Adrenal gland (tissue), 12 donors: ENCODE results near the gene ARHGAP4. TPM values are rescaled to one million over a fixed set of nuclear protein-coding genes. Genes with fewer than 3 reads are reported as not detected.
A peak's percentile ranks its signal among the peaks of the same experiment; 100 is the strongest.

Experiments
- DNase-seq, 7 donors: peaks; one replicate each; pipeline ENCODE4 v3.0.0-alpha.2; 2019 to 2020
- H3K27ac ChIP-seq, 5 donors: fragments of 200-600 bp; sonication (generic) in 4 of 5; 1 replicate in 3 of 5; 2 replicates in 2 of 5; pipeline versions ENCODE4 v1.5.1 to v1.8.0; 2016 to 2020; ENCODE audit warnings: mild to moderate bottlenecking in 1 of 5
- H3K27me3 ChIP-seq: fragments of 200-600 bp; 2 replicates; pipeline ENCODE4 v1.8.0; 2021
- H3K36me3 ChIP-seq, 2 donors: fragments of 200-600 bp; replicated peaks in 1 of 2; 1 replicate in 1 of 2; 2 replicates in 1 of 2; pipeline versions ENCODE4 v1.5.1 to v1.8.0; 2018 to 2022
- H3K4me1 ChIP-seq, 2 donors: fragments of 200-600 bp; replicated peaks in 1 of 2; 1 replicate in 1 of 2; 2 replicates in 1 of 2; pipeline versions ENCODE4 v1.5.1 to v1.8.0; 2018 to 2021
- H3K4me3 ChIP-seq, 4 donors: fragments of 200-600 bp; sonication (generic) in 3 of 4; one replicate each; pipeline ENCODE4 v1.5.1; 2016 to 2018
- H3K9me3 ChIP-seq, 3 donors: fragments of 200-600 bp; sonication (generic) in 1 of 3; replicated peaks in 1 of 3; 1 replicate in 2 of 3; 2 replicates in 1 of 3; pipeline versions ENCODE4 v1.5.1 to v1.8.0; 2016 to 2021
- POLR2A ChIP-seq, 2 donors: fragments of 450-650 bp; IDR thresholded peaks; one replicate each; pipeline ENCODE4 v1.6.1; 2017; ENCODE audit warnings: antibody characterized with exemption in 2 of 2, mild to moderate bottlenecking in 2 of 2, moderate library complexity in 1 of 2
- WGBS, 4 donors: extraction: QIAGEN DNeasy Blood & Tissue Kit in 2 of 4; methylation state at CpG; one replicate each; pipeline versions ENCODE4 v1.1.5 to v1.1.7; 2013 to 2017; 5-methylcytosine and 5-hydroxymethylcytosine counted together
- intact Hi-C, 2 donors: fragments of 100-400 bp; cut with DNase I; formaldehyde crosslinking; loops; one replicate each; pipeline versions ENCODE4 v1.14.1 to v1.15.0; 2022 to 2023
- polyA plus RNA-seq, 3 donors: library from polyadenylated mRNA; stranded (reverse); fragments of 200-250 nt in 2 of 3; fragments of 350-450 nt in 1 of 3; fragmentation: Illumina TruSeq in 1 of 3; extraction: RNeasy Lipid Tissue Mini Kit (QIAGEN cat#74804) in 1 of 3; gene quantifications; one replicate each; pipeline ENCODE4 v1.2.3, GENCODE V29; 2013 to 2014
- total RNA-seq, 9 donors: library from RNA; depleted of rRNA in 4 of 9; stranded (reverse); fragments of >200 nt in 4 of 9; fragments of 120-200 nt in 1 of 9; fragmentation: NEBNext Ultra II Directional in 1 of 9; extraction: Animal tissue kit (Norgen Biotek cat#: 25700) in 1 of 9; gene quantifications; one replicate each; pipeline versions ENCODE4 v1.1.0 to v1.2.4, GENCODE V29; 2013 to 2023
- TF ChIP-seq, protein P1 (sequence below), 6 experiments: fragments of 450-650 bp in 4 of 6; fragments of 200-600 bp in 2 of 6; sonication (generic) in 1 of 6; IDR thresholded peaks; 1 replicate in 5 of 6; 2 replicates in 1 of 6; pipeline versions ENCODE4 v1.5.1 to v1.8.0; 2016 to 2021; ENCODE audit warnings: antibody characterized with exemption in 6 of 6, mild to moderate bottlenecking in 2 of 6, moderate library complexity in 1 of 6
- donor health status: healthy with polysubstance abuse.
- donor health status: Bipolar disorder and iron deficiency.
- donor health status: DM: yes; HTN: yes; CAD: no.
- donor health status: DM: no; HTN: no; CAD: no.
- donor health status: DM: no; HTN: no; CAD: no.
- donor health status: DM: yes; HTN: yes; CAD: no.

ARHGAP4 gene
- total and polyA plus RNA-seq, 12 donors, result 1.5 to 316 (median 46.0) TPM

DNA sequence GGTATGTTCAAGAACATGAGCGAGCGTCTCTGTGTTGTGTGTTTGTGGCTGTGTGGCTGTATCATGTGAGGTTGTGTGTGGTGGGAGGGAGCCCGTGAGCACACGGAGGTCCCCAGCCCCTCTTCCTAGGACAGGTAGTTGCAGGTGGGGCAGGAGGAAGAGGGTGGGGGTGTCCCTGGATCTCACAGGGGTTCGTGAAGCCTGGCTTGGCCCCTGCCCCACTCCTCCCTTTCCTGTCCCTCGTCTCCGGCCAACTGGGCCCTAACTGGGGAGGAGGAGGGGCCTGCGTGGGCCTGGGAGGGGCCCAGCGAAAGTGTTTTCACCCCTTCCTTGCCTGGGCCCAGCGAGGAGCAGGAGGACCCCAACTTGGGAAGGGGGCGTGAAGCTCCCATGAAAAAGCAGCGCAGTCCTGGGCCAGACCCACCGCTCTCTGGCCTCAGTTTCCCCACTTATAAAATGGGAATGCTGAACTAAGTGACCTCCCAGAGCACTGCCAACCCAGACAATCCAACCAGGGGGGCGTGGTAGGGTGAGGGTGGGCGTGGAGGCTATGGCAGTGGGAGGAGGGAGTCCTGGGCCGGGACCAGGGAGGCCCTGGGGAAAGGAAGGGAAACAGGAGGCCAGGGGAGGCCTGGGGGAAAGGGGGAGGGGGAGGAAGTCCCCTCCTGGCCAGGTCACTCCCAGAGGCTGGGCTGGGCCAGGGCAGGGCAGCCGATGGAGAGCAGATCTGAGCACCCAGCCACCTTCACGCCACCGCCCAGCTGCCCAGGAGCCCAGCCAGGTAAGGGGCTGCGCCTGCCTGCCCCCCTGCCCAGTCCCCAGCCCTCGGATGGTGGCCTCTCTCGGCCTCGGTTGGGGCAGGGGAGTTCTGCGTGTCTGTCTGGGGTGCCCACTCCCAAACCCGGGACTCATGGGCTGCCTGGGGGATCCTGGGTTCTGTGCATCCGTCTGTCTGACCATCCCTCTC is 21.8 kb downstream of the ARHGAP4 start, which contains the start of gene AVPR2:
TSS of gene AVPR2 (plus strand) at position 683 of the 967 bp plus-strand sequence. CDS start 473 bp downstream, outside the sequence.
- H3K36me3 ChIP-seq, result no peaks in the 10 kb centered on the region
- TF ChIP-seq POLR2A (IDR thresholded peaks at IDR 0.05), result no peak
- TF ChIP-seq, protein P1, sequence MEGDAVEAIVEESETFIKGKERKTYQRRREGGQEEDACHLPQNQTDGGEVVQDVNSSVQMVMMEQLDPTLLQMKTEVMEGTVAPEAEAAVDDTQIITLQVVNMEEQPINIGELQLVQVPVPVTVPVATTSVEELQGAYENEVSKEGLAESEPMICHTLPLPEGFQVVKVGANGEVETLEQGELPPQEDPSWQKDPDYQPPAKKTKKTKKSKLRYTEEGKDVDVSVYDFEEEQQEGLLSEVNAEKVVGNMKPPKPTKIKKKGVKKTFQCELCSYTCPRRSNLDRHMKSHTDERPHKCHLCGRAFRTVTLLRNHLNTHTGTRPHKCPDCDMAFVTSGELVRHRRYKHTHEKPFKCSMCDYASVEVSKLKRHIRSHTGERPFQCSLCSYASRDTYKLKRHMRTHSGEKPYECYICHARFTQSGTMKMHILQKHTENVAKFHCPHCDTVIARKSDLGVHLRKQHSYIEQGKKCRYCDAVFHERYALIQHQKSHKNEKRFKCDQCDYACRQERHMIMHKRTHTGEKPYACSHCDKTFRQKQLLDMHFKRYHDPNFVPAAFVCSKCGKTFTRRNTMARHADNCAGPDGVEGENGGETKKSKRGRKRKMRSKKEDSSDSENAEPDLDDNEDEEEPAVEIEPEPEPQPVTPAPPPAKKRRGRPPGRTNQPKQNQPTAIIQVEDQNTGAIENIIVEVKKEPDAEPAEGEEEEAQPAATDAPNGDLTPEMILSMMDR (IDR thresholded peaks at IDR 0.05), result no peak
- DNase-seq, result peak in 1 of 7 donors; percentile 16
- no peaks in the 10 kb centered on the region for H3K4me1 ChIP-seq
- H3K9me3 ChIP-seq, result no peaks in the 10 kb centered on the region
- WGBS, 4 donors, result 49 to 58% (median 53%) methylated on average over 8 to 24 of the region's 26 CpGs
- peak within 1 kb of the TSS in 1 of 5 donors; percentile 61 for H3K27ac ChIP-seq
- H3K4me3 ChIP-seq, result no peak within 1 kb of the TSS
- intact Hi-C loops, result no loop called here
- peaks cover 14% of the 10 kb centered on the region for H3K27me3 ChIP-seq

GRCh38 chrX:153903238-153903980 is 22.7 kb downstream of the ARHGAP4 start:
- TF ChIP-seq POLR2A (IDR thresholded peaks at IDR 0.05), result no peak
- TF ChIP-seq, protein P1 (IDR thresholded peaks at IDR 0.05), result no peak
- Histone ChIP-seq H3K4me1 (no peaks in the 10 kb centered on the region), H3K36me3 (no peaks in the 10 kb centered on the region), H3K4me3 (no peak overlapping the region), H3K9me3 (no peaks in the 10 kb centered on the region), H3K27ac (peak overlapping the region in 1 of 5 donors; percentile 61), H3K27me3 (peaks cover 14% of the 10 kb centered on the region)
- peak in 2 of 7 donors; percentile 19 to 51 for DNase-seq
- 63 to 71% (median 66%) methylated on average over 8 to 18 of the region's 18 CpGs for WGBS, 4 donors
- intact Hi-C loops, result no loop called here

- no peaks in the 10 kb centered on the region for H3K9me3 ChIP-seq
- TF ChIP-seq, protein P1 (IDR thresholded peaks at IDR 0.05), result no peak
- no peak for TF ChIP-seq POLR2A (IDR thresholded peaks at IDR 0.05)
- no peaks in the 10 kb centered on the region for H3K36me3 ChIP-seq
- intact Hi-C loops, result no loop called here
- DNase-seq, result peak in 1 of 7 donors; percentile 17
- peaks cover 14% of the 10 kb centered on the region for H3K27me3 ChIP-seq
- no peaks in the 10 kb centered on the region for H3K4me1 ChIP-seq
- 50 to 58% (median 56%) methylated on average over 2 to 10 of the region's 10 CpGs; no CpG with 5 or more reads in 1 of the 4 donors for WGBS, 4 donors
- no peak overlapping the region for H3K4me3 ChIP-seq
- H3K27ac ChIP-seq, result no peak overlapping the region
Measured at GRCh38 chrX:153902385-153902784, 23.7 kb downstream of the ARHGAP4 start.

DNA sequence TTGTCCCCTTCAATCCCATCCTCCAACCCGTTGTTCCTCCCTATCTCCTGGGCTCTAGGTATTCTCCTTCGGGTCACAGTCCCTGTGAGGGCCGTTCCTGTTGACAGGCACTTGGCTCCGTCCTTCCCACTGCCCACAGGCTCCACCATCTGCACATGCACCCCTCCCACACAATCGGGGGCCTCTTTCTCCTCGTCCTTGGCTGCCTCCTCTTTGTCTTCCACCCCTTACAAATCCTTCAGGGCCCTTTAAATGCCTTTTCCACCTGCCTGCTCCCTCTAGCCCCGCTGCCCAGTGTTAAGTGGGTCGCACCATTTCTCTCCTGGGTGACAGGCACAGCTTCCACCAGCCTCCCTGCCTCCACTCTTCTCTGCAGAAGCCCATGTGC is 24.3 kb downstream of the ARHGAP4 start:
- H3K4me1 ChIP-seq, result no peaks in the 10 kb centered on the region
- WGBS, 4 donors, result 50 to 62% (median 58%) methylated on average over 8 of the region's 8 CpGs
- no peak overlapping the region for H3K4me3 ChIP-seq
- no peak for DNase-seq
- peaks cover 12% of the 10 kb centered on the region for H3K27me3 ChIP-seq
- no peaks in the 10 kb centered on the region for H3K36me3 ChIP-seq
- H3K27ac ChIP-seq, result no peak overlapping the region
- no peaks in the 10 kb centered on the region for H3K9me3 ChIP-seq
- TF ChIP-seq, protein P1 (IDR thresholded peaks at IDR 0.05), result no peak
- TF ChIP-seq POLR2A (IDR thresholded peaks at IDR 0.05), result no peak
- intact Hi-C loops, result no loop called here
